ENCODE data around the gene KIF18B. TPM values are rescaled to one million over a fixed set of nuclear protein-coding genes. Genes with fewer than 3 reads are reported as not detected.

The KIF18B gene
- total and polyA plus RNA-seq, 2 donors (not counting 3 experiments of a cell fraction or from before 2014, with no cell fraction given): 24.5 to 50.3 TPM

GRCh38 chr17:44928950-44929720, 18.4 kb downstream of the KIF18B start:
- H3K36me3 ChIP-seq (ENCODE audit: control insufficient read depth in 2 of 2, extremely low read depth in 1 of 2, insufficient read depth in 2 of 2, low read length in 2 of 2): peaks cover 16 to 19% of the 10 kb centered on the region in 2 experiments
- CTCF ChIA-PET: interaction anchor here (0.9 to 2.4 kb wide), 3 partner anchors 8 to 91 kb away, joined by 4 to 16 read pairs (median 7); no protein-coding TSS in a partner anchor
- H3K79me2 ChIP-seq (ENCODE audit: control insufficient read depth, insufficient read depth, low read length): no peaks in the 10 kb centered on the region
- no peaks in the 10 kb centered on the region for H3K9me3 ChIP-seq (replicated peaks; ENCODE audit: control insufficient read depth, insufficient read depth, low read length)
- H4K20me1 ChIP-seq (replicated peaks; ENCODE audit: control insufficient read depth, extremely low read depth, insufficient read depth, low read length): no peaks in the 10 kb centered on the region
- no peak overlapping the region for H3K4me3 ChIP-seq (replicated peaks in 1 of 3; ENCODE audit: insufficient read depth in 1 of 3, low read depth in 1 of 3, low read length in 3 of 3)
- no peaks in the 10 kb centered on the region for H3K4me1 ChIP-seq (ENCODE audit: control insufficient read depth, extremely low read depth, insufficient read depth, low read length)
- POLR2A ChIA-PET: no interaction called here
- intact Hi-C loops (cut with micrococcal nuclease) (no loop called here), dilution Hi-C loops (cut with MboI; ENCODE audit: extremely low pct_ligation_motif_present, low sequenced_read_pairs) (no loop called here)
- H3K9me1 ChIP-seq (replicated peaks; ENCODE audit: control insufficient read depth, extremely low read depth, insufficient read depth, low read length): no peaks in the 10 kb centered on the region
- no peak for FAIRE-seq
- H3K4me2 ChIP-seq (ENCODE audit: insufficient read depth, low read length): no peak overlapping the region
- no TSS peak for BruUV-seq (replicated peaks)
- H3K27me3 ChIP-seq (ENCODE audit: control insufficient read depth in 2 of 2, insufficient read depth in 2 of 2, low read length in 2 of 2): no peaks in the 10 kb centered on the region
- DNase-seq (ENCODE audit: low read depth, low spot score): no peak
- H3K9ac ChIP-seq (replicated peaks; ENCODE audit: extremely low read depth, insufficient read depth, low read length): no peak overlapping the region
- no peak overlapping the region for H3K27ac ChIP-seq (ENCODE audit: insufficient read depth, low read depth, low read length)
- no peak overlapping the region for H2AFZ ChIP-seq (ENCODE audit: low read depth, low read length)
- TF ChIP-seq POLR2A (IDR thresholded peaks at IDR 0.05; ENCODE audit: low read depth, low read length): no peak
- TF ChIP-seq CTCF (IDR thresholded peaks at IDR 0.05; ENCODE audit: extremely low read depth in 1 of 2, insufficient read depth in 1 of 2, low read depth in 1 of 2, low read length in 2 of 2): no peak
- no peak for TF ChIP-seq JUN (IDR thresholded peaks at IDR 0.05; ENCODE audit: borderline replicate concordance, insufficient read depth, insufficient read length, low read depth)
- no peak for TF ChIP-seq FOS (IDR thresholded peaks at IDR 0.05; ENCODE audit: borderline replicate concordance, insufficient read depth, low read length)
- no peak for TF ChIP-seq MYC (IDR thresholded peaks at IDR 0.05; ENCODE audit: low read depth, low read length)
- no peak for TF ChIP-seq POLR2AphosphoS5 (IDR thresholded peaks at IDR 0.05; ENCODE audit: insufficient read depth, low read depth, low read length)
- TF ChIP-seq EZH2 (IDR thresholded peaks at IDR 0.05; ENCODE audit: borderline replicate concordance, low read depth, low read length, severe bottlenecking): no peak
- TF ChIP-seq GATA2 (IDR thresholded peaks at IDR 0.05; ENCODE audit: insufficient read depth, insufficient read length, low read depth, low read length): no peak
- TF ChIP-seq MAX (IDR thresholded peaks at IDR 0.05; ENCODE audit: insufficient read depth, insufficient read length): no peak

Measured in endothelial cell of umbilical vein (primary cell).